Superior temporal gyrus (tissue), 1 donor: Measurements from ENCODE around the gene TLL2.

Source experiments
- DNase-seq: peaks from one replicate; pipeline ENCODE4 v3.0.0-alpha.2; 2016; ENCODE audit errors: extremely low spot score

TLL2 gene

GRCh38 chr10:96463562-96463961 lies 50.2 kb downstream of the TLL2 start:
- DNase-seq: no peak

GRCh38 chr10:96462606-96463151 lies 51.0 kb downstream of the TLL2 start:
- no peak for DNase-seq

- no peak for DNase-seq
Observed at GRCh38 chr10:96460316-96460715, 53.4 kb downstream of the TLL2 start.

- DNase-seq: no peak
Observed at GRCh38 chr10:96457341-96457740, 56.4 kb downstream of the TLL2 start.

- DNase-seq: no peak
Observed at GRCh38 chr10:96456296-96456840, 57.4 kb downstream of the TLL2 start.

GRCh38 chr10:96453856-96454583 lies 59.7 kb downstream of the TLL2 start:
- DNase-seq: no peak

- no peak for DNase-seq
Observed at GRCh38 chr10:96452494-96453153, 61.1 kb downstream of the TLL2 start.

GRCh38 chr10:96450529-96451207 lies 63.1 kb downstream of the TLL2 start:
- no peak for DNase-seq

- no peak for DNase-seq
Observed at GRCh38 chr10:96448558-96448957, 65.2 kb downstream of the TLL2 start.

GRCh38 chr10:96448021-96448457 lies 65.7 kb downstream of the TLL2 start:
- DNase-seq: no peak

- no peak for DNase-seq
Observed at GRCh38 chr10:96446966-96447596, 66.6 kb downstream of the TLL2 start.

GRCh38 chr10:96441987-96442643 lies 71.6 kb downstream of the TLL2 start:
- DNase-seq: no peak

- no peak for DNase-seq
Observed at GRCh38 chr10:96441322-96441885, 72.3 kb downstream of the TLL2 start.

- no peak for DNase-seq
Observed at GRCh38 chr10:96440361-96441292, 73.1 kb downstream of the TLL2 start.

GRCh38 chr10:96439725-96440124 lies 74.0 kb downstream of the TLL2 start:
- no peak for DNase-seq

GRCh38 chr10:96436035-96436434 lies 77.7 kb downstream of the TLL2 start:
- DNase-seq: no peak

GRCh38 chr10:96431211-96431970 lies 82.3 kb downstream of the TLL2 start:
- DNase-seq: no peak

- DNase-seq: no peak
Observed at GRCh38 chr10:96427291-96427690, 86.4 kb downstream of the TLL2 start.

GRCh38 chr10:96422525-96422924 lies 91.2 kb downstream of the TLL2 start:
- no peak for DNase-seq
